Measurements from ENCODE around the gene TAC3. TPM values are rescaled to one million over a fixed set of nuclear protein-coding genes. Genes with fewer than 3 reads are reported as not detected.

Gene TAC3
- not detected in 3 replicates for total RNA-seq
- long read RNA-seq = 0 reads

GRCh38 chr12:57016348-57016747 is at the start of gene TAC3:
Gene TAC3, minus strand, starts transcription at chr12:57016529. Its CDS starts 732 bp downstream, at chr12:57015797.
- peaks cover 39% of the 10 kb centered on the region for H3K27me3 Mint-ChIP-seq (ENCODE audit: low read depth)
- H3K4me3 Mint-ChIP-seq (ENCODE audit: unreplicated experiment) = no peak within 1 kb of the TSS
- peaks cover 2% of the 10 kb centered on the region for H3K4me1 Mint-ChIP-seq (ENCODE audit: low read depth)
- DNase-seq (ENCODE audit: low spot score) = no peak
- H3K27ac Mint-ChIP-seq (ENCODE audit: unreplicated experiment) = no peak within 1 kb of the TSS
- H3K36me3 Mint-ChIP-seq (ENCODE audit: low read depth) = peaks cover 3% of the 10 kb centered on the region
- no peak for TF ChIP-seq CTCF (IDR thresholded peaks at IDR 0.05)
- H3K9me3 Mint-ChIP-seq (ENCODE audit: low read depth) = no peaks in the 10 kb centered on the region

GRCh38 chr12:57063991-57064685 is 47.8 kb upstream of the TAC3 start:
- Mint-ChIP-seq H3K4me1 (ENCODE audit: low read depth) (peaks cover 2% of the 10 kb centered on the region), H3K9me3 (ENCODE audit: low read depth) (no peaks in the 10 kb centered on the region), H3K27ac (ENCODE audit: unreplicated experiment) (no peak overlapping the region), H3K36me3 (ENCODE audit: low read depth) (peaks cover 2% of the 10 kb centered on the region), H3K27me3 (ENCODE audit: low read depth) (no peaks in the 10 kb centered on the region), H3K4me3 (ENCODE audit: unreplicated experiment) (no peak overlapping the region)
- TF ChIP-seq CTCF (IDR thresholded peaks at IDR 0.05) = no peak
- DNase-seq (ENCODE audit: low spot score) = no peak

GRCh38 chr12:57058454-57058853 is 42.1 kb upstream of the TAC3 start:
- Mint-ChIP-seq H3K27ac (ENCODE audit: unreplicated experiment) (no peak overlapping the region), H3K36me3 (ENCODE audit: low read depth) (peaks cover 11% of the 10 kb centered on the region)

GRCh38 chr12:57057067-57057751 is 40.9 kb upstream of the TAC3 start:
- H3K27me3 Mint-ChIP-seq (ENCODE audit: low read depth) = no peaks in the 10 kb centered on the region

More at GRCh38 chr12:57058454-57058853, 42.1 kb upstream of the TAC3 start:
- Mint-ChIP-seq H3K27me3 (ENCODE audit: low read depth) (no peaks in the 10 kb centered on the region), H3K9me3 (ENCODE audit: low read depth) (peaks cover 4% of the 10 kb centered on the region), H3K4me3 (ENCODE audit: unreplicated experiment) (no peak overlapping the region), H3K4me1 (ENCODE audit: low read depth) (no peaks in the 10 kb centered on the region)
- no peak for DNase-seq (ENCODE audit: low spot score)
- TF ChIP-seq CTCF (IDR thresholded peaks at IDR 0.05) = no peak

More at GRCh38 chr12:57057067-57057751, 40.9 kb upstream of the TAC3 start:
- H3K36me3 Mint-ChIP-seq (ENCODE audit: low read depth) = peaks cover 11% of the 10 kb centered on the region
- H3K4me1 Mint-ChIP-seq (ENCODE audit: low read depth) = no peaks in the 10 kb centered on the region
- peaks cover 4% of the 10 kb centered on the region for H3K9me3 Mint-ChIP-seq (ENCODE audit: low read depth)
- no peak overlapping the region for H3K4me3 Mint-ChIP-seq (ENCODE audit: unreplicated experiment)
- H3K27ac Mint-ChIP-seq (ENCODE audit: unreplicated experiment) = no peak overlapping the region
- no peak for TF ChIP-seq CTCF (IDR thresholded peaks at IDR 0.05)
- no peak for DNase-seq (ENCODE audit: low spot score)
